TTC549 (cell line): ENCODE data around the gene LAGE3.

Source experiments
- FAIRE-seq: peaks from 2 replicates; lab custom pipeline; 2012; peaks lifted over from hg19 to GRCh38; lab: Jason Lieb, UNC

LAGE3 gene

DNA sequence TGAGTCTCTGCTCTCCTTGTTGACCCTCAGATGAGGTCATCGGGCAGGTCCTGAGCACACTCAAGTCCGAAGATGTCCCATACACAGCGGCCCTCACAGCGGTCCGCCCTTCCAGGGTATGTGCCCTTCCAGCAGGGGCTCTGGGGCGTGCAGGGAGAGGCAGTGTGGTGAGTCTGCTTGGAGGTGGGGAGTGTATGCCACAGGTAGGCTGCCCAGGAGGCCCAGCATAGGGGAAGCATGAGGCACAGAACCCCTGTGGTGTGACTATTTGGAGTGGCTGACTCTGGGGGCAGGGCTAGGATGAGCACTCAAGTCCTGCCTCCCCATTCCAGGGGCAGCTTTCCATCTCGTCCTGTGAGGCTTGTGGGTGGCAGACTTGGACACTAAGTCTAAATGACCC lies 45.5 kb downstream of the LAGE3 start:
- no peak for FAIRE-seq

DNA sequence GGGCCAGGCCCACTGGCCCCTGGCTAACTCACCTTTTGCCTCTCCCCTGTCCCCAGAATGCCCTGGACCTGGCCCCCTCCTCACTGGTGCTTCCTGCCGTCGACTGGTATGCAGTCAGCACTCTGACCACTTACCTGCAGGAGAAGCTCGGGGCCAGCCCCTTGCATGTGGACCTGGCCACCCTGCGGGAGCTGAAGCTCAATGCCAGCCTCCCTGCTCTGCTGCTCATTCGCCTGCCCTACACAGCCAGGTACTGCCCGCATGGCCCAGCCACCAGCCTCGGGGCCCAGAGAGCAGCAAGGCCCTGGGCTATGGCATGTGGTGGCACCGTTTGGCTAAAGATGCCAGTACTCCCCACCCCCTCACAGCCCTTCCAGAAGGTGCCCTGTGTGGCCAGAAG lies 46.9 kb downstream of the LAGE3 start:
- FAIRE-seq, result no peak

DNA sequence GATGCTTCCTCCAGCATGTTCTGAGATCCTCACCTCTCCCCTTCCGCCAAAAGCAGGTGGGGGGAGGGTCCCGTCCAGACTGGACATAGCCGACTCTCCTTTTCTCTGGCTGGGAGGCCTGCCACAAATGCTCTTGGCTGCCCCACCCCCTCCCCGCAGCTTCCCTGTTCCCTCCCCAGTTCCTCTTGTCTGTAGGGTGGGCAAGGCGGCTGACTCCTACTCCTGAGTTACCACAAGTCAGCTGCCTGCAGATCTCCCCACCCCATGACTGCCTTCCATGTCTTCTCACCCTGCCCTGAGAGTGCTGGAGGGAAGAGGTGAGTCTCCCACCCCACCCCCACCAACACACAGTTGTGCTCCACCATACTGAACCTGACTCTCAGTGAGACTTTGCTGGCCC lies 47.7 kb downstream of the LAGE3 start:
- no peak for FAIRE-seq

DNA sequence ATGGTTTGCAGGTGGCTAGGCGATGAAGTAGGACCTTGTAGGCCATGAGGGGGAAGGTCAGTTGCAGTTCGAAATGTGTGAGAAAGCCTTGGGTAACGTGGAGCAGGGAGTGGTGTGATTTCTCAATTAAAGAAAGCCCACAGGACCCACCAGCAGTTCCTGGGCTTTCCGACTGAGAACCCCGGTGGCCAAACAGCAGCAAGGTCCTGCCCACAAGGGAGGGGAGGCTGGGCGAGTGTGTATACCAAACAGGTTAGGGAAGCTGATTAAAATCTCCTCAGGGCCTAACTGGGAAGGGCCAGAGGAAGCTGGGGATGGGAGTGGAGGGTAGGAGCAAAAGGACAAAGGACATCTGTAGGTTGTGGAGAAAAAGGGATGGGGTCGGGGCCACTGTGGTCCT lies 48.2 kb downstream of the LAGE3 start:
- no peak for FAIRE-seq

- no peak for FAIRE-seq
Measured at GRCh38 chrX:154430479-154430878, 48.6 kb downstream of the LAGE3 start.

DNA sequence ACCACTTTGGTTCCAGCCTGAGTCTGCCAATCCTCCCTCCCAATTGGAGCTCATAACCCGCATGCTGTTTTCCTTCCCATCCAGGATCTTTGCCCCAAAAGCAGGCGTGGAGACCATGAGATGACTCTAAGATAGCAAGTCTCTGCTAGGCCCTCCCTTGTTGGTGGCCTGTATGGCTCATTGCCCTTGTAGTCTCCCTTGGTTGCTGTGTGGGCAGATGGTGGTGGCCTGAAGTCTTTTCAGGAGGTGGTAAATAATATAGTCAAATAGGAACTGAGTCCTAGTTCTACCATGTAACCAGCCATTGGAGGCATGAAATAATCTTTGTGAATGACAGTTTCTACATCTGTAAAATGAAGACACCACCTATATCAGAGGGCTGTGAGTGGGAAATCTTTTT lies 49.4 kb downstream of the LAGE3 start:
- FAIRE-seq, result no peak

DNA sequence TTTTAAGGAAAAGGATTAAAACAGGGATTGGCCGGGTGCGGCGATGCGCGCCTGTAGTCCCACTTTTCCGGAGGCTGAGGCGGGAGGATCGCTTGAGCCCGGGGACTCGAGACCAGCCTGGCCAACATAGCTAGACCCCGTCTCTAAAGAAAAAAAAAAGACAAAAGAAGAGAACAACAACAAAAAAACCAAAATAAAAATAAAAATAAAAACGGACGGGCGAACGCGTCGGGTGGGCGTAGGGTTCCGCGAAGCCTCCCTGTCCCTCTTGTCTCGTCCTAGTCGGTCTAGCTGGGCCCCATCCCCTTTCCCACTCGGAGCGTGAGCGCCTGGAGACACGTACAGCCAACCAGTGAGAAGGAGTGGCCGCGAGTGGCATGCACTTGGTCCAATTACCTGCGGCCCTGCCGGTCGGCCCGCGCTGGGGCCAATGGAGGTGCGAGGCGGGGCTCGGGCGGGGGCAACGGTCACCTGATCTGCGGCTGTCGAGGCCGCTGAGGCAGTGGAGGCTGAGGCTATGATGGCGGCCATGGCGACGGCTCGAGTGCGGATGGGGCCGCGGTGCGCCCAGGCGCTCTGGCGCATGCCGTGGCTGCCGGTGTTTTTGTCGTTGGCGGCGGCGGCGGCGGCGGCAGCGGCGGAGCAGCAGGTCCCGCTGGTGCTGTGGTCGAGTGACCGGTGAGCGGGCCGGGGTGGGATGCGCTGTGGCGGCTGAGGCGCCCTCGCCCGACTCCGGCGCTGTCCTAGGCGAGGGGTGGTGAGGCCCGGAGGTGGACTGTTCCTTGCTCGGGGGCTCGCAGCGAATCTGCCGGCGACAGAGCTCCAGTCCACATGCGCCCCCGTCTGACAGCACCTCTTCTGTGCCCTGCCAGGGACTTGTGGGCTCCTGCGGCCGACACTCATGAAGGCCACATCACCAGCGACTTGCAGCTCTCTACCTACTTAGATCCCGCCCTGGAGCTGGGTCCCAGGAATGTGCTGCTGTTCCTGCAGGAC lies 50.6 kb downstream of the LAGE3 start, which contains the start of gene ATP6AP1:
Gene ATP6AP1 (plus strand): TSS at position 502 of the 996 bp plus-strand sequence. CDS start 16 bp downstream, at position 518.
- no peak for FAIRE-seq
